HG02840 (cell line): ENCODE data around the gene TPM4.

Source experiments
- ATAC-seq: cut with Tn5 transposase; IDR thresholded peaks from one replicate; pipeline ENCODE4 v1.9.1; 2021; ENCODE audit warnings: mild to moderate bottlenecking, moderate library complexity, moderate number of reproducible peaks; ENCODE audit not compliant: unreplicated experiment, low FRiP score

Gene TPM4

DNA sequence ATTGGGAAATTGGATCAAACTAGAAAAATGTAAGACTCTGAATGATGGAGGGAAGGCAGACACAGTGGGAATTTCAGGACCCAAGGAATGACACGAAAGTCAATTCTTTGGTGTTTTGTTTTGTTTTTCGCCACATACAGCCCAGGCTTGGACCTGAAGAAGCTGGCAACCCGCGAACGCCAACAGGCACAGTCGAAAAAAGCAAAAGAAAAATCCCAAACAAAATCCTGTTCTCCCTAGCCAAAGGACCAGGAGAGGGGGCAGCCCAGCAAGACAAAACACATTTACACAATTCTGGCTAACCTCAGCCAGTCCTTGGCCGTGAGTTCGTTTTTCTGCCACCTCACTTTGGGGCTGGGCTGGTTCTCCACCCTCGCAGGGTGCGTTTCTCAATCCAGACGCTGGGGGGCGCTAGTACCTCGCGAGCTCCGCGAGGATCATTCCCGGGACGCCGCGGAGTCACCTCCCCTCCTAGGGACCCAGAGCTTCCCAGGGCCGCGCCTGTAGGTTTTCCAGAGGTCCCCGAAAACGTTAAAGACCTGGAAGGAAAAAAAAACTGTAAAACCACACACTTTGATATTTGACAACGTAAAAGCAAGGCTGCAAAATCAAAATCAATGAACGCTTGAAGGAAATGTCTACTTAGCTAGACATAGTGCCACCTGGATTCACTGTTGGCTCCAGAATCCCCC is 34.9 kb upstream of the TPM4 start:
- no peak for ATAC-seq

DNA sequence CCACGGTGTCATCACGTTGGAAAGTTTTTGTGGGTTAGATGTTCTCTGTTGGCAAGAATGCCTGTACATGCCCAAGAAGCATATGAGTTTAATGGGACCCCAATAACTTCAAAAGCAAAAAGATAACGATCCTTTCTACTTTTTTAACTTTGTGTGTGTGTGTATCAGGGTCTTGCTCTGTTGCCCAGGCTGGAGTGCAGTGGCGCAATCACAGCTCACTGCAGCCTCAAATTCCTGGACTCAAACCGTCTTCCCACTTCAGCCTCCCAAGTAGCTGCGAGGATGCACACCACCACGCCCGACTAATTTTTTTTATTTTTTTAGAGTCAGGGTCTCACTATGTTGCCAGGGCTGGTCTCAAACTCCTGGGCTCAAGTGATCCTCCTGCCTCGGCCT is 34.3 kb upstream of the TPM4 start:
- no peak for ATAC-seq

- no peak for ATAC-seq
These were observed 33.7 kb upstream of the TPM4 start for GRCh38 chr19:16042533-16043085.

- no peak for ATAC-seq
These were observed 33.0 kb upstream of the TPM4 start for GRCh38 chr19:16043156-16043757.

- ATAC-seq, result no peak
These were observed 31.5 kb upstream of the TPM4 start for GRCh38 chr19:16044746-16045145.

DNA sequence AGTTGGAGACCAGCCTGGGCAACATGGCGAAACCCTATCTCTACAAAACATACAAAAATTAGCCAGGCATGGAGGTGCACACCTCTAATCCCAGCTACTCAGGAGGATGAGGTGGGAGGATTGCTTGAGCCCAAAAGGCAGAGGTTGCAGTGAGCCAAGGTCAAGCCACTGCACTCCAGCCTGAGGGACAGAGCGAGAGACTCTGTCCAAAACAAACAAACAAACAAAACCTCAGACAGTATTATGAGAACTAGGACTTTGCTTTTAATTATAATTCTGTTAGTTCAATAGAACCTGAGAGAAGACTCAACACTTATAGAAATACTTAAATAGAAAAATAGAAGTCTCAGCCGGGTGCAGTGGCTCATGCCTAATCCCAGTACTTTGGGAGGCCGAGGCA is 31.1 kb upstream of the TPM4 start:
- no peak for ATAC-seq

GRCh38 chr19:16045893-16046292 is 30.4 kb upstream of the TPM4 start:
- no peak for ATAC-seq

DNA sequence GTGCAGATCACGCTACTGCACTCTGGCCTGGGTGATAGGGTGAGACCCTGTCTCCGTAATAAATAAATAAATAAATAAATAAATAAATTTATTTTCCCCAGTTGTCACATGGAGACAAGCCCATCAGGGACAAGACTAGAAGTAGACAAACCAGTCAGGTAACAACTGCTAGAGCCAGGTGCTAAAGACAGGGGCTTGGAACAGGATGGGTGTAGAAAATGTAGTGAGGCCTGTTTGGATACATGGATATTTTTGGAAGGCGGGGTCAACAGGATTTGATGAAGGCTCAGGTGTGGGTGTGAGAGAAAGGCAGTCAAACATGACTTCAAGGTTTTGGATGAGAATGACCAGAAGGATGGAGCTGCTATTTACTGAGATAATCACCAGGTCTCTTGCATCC is 27.7 kb upstream of the TPM4 start:
- no peak for ATAC-seq

- no peak for ATAC-seq
These were observed 24.9 kb upstream of the TPM4 start for GRCh38 chr19:16051254-16052025.

- no peak for ATAC-seq
These were observed 23.9 kb upstream of the TPM4 start for GRCh38 chr19:16052353-16052752.

GRCh38 chr19:16057062-16057461 is 19.2 kb upstream of the TPM4 start:
- no peak for ATAC-seq

GRCh38 chr19:16060294-16060693 is 16.0 kb upstream of the TPM4 start:
- no peak for ATAC-seq

DNA sequence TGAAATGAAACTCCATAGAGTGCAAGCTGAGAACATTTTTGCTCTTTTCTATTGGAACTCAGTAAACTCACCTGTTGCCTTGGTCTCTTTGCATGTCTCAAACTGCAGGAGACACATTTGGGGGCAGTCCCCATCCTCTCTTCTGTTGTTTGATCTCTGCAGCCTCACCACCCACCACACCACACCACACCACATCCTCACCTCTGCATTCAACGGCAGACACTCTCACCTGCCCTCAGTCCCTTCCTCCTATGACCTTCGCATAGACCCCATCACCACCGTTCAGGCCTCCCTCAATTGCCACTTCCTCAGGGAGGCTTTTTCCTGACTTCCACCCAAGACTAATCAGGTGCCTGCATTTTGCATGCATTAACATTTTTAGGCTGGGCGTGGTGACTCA is 14.4 kb upstream of the TPM4 start:
- ATAC-seq, result no peak

DNA sequence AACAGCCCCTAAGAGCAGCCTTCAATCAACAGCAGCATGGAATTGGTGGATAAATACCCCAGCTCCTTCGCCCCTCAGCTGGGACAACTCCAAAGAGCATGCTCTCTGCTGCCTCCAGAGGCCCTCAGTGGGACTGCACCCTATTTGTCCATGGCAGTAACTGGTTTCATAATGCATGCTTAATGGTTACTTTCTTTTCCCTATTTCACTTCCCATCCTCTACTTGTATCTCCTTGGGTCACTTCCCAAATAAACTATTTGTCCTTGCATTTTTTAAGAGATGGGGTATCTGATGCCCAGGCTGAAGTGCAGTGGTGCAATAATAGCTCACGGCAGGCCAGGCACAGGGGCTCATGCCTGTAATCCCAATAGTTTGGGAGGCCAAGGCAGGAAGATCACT is 13.5 kb upstream of the TPM4 start:
- no peak for ATAC-seq

GRCh38 chr19:16064209-16064889 is 11.9 kb upstream of the TPM4 start:
- no peak for ATAC-seq

DNA sequence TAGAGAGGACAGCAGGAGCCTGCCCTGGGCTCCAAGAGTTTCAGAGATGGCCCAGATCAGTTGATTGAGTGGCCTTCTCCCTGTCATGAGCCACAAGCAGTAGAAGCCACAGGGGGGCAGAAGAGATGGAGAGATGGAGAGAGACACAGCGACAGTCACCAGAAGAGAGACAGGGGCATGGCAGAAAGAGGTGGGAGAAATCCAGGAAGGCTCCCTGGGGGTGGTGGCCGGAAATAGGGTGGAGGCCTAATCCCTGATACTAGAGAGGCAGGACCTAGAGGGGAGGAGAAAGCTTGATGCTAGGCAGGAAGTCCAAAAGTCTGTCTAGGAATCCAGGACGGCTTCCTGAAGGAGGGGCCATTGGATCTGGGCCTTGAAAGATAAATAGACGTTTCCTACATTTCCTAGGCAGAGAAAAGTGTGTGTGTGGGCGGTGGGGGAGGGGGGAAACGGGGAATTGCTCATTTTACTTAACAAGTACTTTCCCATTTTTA is 9.6 kb upstream of the TPM4 start:
- ATAC-seq, result no peak

- no peak for ATAC-seq
These were observed 8.9 kb upstream of the TPM4 start for GRCh38 chr19:16067205-16067938.

DNA sequence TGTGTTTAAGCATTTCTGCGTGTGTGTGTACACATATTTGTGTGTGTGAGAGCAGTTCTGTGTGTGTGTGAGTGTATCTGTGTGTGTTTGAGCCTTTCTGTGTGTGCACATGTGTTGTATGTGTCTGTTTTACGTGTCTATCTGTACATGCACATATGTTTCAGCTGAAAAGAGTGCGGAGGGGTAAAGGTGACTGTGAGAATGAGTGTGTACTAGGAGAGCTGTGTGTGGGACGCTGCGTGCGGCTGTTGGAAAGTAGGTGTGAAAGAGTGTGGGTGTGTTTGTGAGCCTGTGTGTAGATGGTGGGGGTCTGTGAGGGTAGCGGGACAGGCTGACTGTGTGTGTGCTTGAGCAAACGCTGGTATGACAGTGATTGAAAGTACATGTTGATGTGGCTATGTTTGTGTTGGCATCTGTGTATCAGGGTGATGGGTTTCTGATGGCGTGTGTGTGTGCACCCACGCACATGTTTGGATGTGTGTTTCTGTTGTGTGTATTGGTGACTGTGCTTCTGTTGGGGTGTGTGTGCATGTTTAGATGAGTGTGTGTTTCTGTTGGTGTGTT is 7.5 kb upstream of the TPM4 start:
- no peak for ATAC-seq

DNA sequence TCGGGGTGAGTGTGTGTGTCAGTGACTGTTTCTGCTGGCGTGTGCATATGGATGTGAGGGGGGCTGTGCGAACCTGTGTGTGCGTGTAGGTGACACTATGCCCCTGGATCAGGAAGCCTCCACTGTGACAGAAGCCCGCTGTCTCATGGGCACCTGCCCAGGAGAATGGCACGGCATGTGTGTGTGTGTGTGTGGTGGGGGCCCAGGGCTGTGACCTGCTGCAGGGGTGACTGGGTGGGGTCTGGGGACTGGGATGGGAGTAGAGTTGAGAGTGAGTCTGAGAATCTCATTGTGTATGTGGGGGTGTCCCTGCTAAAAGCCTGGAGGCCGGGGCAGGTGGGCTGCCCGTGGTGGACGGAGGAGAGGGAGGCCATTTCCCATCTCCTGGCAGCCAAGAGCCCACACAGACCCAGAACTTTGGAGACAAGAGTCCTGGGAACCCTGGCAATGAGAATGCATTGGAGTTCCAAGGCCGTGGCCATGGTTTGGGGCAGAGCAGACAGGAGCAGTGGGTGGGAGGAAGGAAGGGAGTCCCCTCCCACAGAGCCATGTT is 6.4 kb upstream of the TPM4 start:
- no peak for ATAC-seq
